Mammary epithelial cell (primary cell): ENCODE data around the gene POFUT2.

Experiments used
- EZH2 ChIP-seq: IDR thresholded peaks from 2 replicates; pipeline ENCODE4 v1.6.1; 2012; ENCODE audit warnings: low read length, inconsistent platforms, borderline replicate concordance
- TF ChIP-seq, protein P1 (sequence below), 2 donors: IDR thresholded peaks in 1 of 2; conservative IDR thresholded peaks in 1 of 2; 2 replicates each; pipeline ENCODE4 v1.5.1; 2011 to 2012; ENCODE audit warnings: inconsistent platforms in 2 of 2, low read length in 2 of 2, mild to moderate bottlenecking in 2 of 2, control low read depth in 1 of 2, low read depth in 1 of 2; ENCODE audit not compliant: insufficient read depth in 1 of 2; ENCODE audit errors: extremely low read depth in 1 of 2

DNA sequence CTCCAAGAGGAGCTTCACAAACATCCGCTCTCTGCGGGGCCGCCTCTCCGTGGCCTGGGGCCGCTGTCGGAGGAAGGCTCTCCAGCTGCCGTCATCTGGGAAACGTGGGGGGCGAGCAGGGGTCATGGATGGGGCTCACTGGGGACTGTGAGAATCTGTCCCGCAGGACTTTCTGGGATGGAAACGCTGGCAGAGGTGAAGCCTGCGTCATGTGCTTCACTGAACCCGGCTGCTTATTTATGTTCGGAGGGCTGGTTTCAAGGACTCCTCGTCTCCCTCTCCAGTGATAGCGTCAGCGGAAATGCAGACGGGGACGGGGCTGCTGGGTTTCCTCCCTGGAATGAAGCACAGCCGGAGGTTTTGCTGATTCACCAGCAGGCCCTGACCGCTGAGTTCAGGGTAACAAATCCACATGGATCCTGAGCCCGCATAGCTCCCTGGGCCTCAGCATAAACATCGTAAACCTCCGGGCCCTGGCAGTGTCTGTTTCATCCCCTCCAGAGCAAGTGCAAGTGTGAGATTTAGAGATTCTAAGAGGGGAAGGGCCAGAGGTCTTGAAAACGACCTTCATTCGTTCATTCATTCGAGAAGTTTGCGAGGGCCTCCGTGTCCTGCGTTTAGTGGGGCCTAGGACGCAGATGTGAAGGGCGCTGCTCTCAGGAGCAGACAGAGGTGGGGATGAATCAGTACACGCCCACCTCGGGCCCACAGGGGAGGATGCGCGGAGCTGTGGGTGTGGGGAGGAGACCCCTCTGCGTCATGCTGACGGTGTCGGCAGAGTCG is 7.0 kb upstream of the POFUT2 start:
- TF ChIP-seq EZH2, result no peak
- TF ChIP-seq, protein P1, sequence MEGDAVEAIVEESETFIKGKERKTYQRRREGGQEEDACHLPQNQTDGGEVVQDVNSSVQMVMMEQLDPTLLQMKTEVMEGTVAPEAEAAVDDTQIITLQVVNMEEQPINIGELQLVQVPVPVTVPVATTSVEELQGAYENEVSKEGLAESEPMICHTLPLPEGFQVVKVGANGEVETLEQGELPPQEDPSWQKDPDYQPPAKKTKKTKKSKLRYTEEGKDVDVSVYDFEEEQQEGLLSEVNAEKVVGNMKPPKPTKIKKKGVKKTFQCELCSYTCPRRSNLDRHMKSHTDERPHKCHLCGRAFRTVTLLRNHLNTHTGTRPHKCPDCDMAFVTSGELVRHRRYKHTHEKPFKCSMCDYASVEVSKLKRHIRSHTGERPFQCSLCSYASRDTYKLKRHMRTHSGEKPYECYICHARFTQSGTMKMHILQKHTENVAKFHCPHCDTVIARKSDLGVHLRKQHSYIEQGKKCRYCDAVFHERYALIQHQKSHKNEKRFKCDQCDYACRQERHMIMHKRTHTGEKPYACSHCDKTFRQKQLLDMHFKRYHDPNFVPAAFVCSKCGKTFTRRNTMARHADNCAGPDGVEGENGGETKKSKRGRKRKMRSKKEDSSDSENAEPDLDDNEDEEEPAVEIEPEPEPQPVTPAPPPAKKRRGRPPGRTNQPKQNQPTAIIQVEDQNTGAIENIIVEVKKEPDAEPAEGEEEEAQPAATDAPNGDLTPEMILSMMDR (conservative IDR thresholded peaks at IDR 0.05 in 1 of 2, IDR thresholded peaks at IDR 0.05 in 1 of 2; ENCODE audit: extremely low read depth in 1 of 2, insufficient read depth in 1 of 2, low read depth in 1 of 2, low read length in 2 of 2), result no peak
